ENCODE results near the gene TMEM132C. TPM values are rescaled to one million over a fixed set of nuclear protein-coding genes. Genes with fewer than 3 reads are reported as not detected.

Gene TMEM132C
- total RNA-seq, 1 experiment from 2014 or later: not detected

- TF ChIP-seq E2F1 (CRISPR knock-in tag; IDR thresholded peaks at IDR 0.05) (no peak), FOXJ3 (CRISPR knock-in tag; IDR thresholded peaks at IDR 0.05; ENCODE audit: borderline replicate concordance) (no peak), RELA (CRISPR knock-in tag; IDR thresholded peaks at IDR 0.05; ENCODE audit: borderline replicate concordance) (no peak), STAT6 (CRISPR knock-in tag; conservative IDR thresholded peaks at IDR 0.05; ENCODE audit: low read depth) (no peak), JAZF1 (CRISPR knock-in tag; IDR thresholded peaks at IDR 0.05) (no peak), SMAD4 (CRISPR knock-in tag; IDR thresholded peaks at IDR 0.05) (no peak), ZNF532 (CRISPR knock-in tag; IDR thresholded peaks at IDR 0.05; ENCODE audit: borderline replicate concordance) (no peak)
These were observed 20.0 kb downstream of the TMEM132C start (continued) for GRCh38 chr12:128286970-128287369.

- Mint-ChIP-seq H3K27me3 (ENCODE audit: low read depth) (peaks cover 10% of the 10 kb centered on the region), H3K9me3 (peaks cover 78% of the 10 kb centered on the region), H3K27ac (no peak overlapping the region), H3K36me3 (peaks cover 74% of the 10 kb centered on the region), H3K4me1 (no peaks in the 10 kb centered on the region), H3K4me3 (no peak overlapping the region)
- DNase-seq (ENCODE audit: low spot score) (no peak), ATAC-seq (no peak)
- no peak for TF ChIP-seq JUN (CRISPR knock-in tag; IDR thresholded peaks at IDR 0.05)
- TF ChIP-seq TCF7 (CRISPR knock-in tag; IDR thresholded peaks at IDR 0.05; ENCODE audit: low read depth): no peak
- TF ChIP-seq CBFB (CRISPR knock-in tag; IDR thresholded peaks at IDR 0.05; ENCODE audit: low read depth): no peak
- POLR2A ChIA-PET: no interaction called here
- CTCF ChIA-PET: no interaction called here
These were observed 21.4 kb downstream of the TMEM132C start for GRCh38 chr12:128288357-128288756.

- ChIA-PET CTCF (no interaction called here), POLR2A (no interaction called here)
- ATAC-seq (no peak), DNase-seq (ENCODE audit: low spot score) (no peak)
- Mint-ChIP-seq H3K4me1 (no peaks in the 10 kb centered on the region), H3K4me3 (no peak overlapping the region), H3K27me3 (ENCODE audit: low read depth) (peaks cover 6% of the 10 kb centered on the region), H3K27ac (no peak overlapping the region), H3K36me3 (peaks cover 74% of the 10 kb centered on the region), H3K9me3 (peaks cover 78% of the 10 kb centered on the region)
- TF ChIP-seq FOXJ3 (CRISPR knock-in tag; IDR thresholded peaks at IDR 0.05; ENCODE audit: borderline replicate concordance) (no peak), ELF4 (CRISPR knock-in tag; IDR thresholded peaks at IDR 0.05; ENCODE audit: low read depth) (no peak), CREM (CRISPR knock-in tag; IDR thresholded peaks at IDR 0.05) (no peak), ZNF281 (CRISPR knock-in tag; IDR thresholded peaks at IDR 0.05) (no peak), MAX (CRISPR knock-in tag; IDR thresholded peaks at IDR 0.05) (no peak), JUN (CRISPR knock-in tag; IDR thresholded peaks at IDR 0.05) (no peak), PREB (CRISPR knock-in tag; IDR thresholded peaks at IDR 0.05; ENCODE audit: borderline replicate concordance) (no peak), ZNF138 (CRISPR knock-in tag; conservative IDR thresholded peaks at IDR 0.05) (no peak), JAZF1 (CRISPR knock-in tag; IDR thresholded peaks at IDR 0.05) (no peak), NFYB (CRISPR knock-in tag; conservative IDR thresholded peaks at IDR 0.05; ENCODE audit: low read depth) (no peak), CTCF (IDR thresholded peaks at IDR 0.05) (no peak)
These were observed 21.9 kb downstream of the TMEM132C start for GRCh38 chr12:128288896-128289295.

Data from WTC11 (cell line).